ENCODE results near the gene UTP3.
A peak's percentile ranks its signal among the peaks of the same experiment; 100 is the strongest.

UTP3 gene

GRCh38 chr4:70706044-70706461 is 17.7 kb downstream of the UTP3 start:
- peak overlapping the region; percentile 69 for H3K4me3 ChIP-seq (ENCODE audit: low read depth, low read length)
- ChIA-PET POLR2A (interaction anchor here (0.9 kb wide), 1 partner anchor 10 kb away, joined by 3 read pairs; no protein-coding TSS in a partner anchor), CTCF (interaction anchor here (1.0 to 3.7 kb wide), 4 partner anchors 13 to 54 kb away, joined by 3 to 31 read pairs (median 10); partner anchors contain the start of gene UTP3)
- no peak for DNase-seq (ENCODE audit: low read depth, low spot score)
- TF ChIP-seq CTCF (IDR thresholded peaks at IDR 0.05; ENCODE audit: insufficient read depth, low read length, missing control alignments), result no peak

- DNase-seq (ENCODE audit: low read depth, low spot score), result no peak
- no peak for TF ChIP-seq CTCF (IDR thresholded peaks at IDR 0.05; ENCODE audit: insufficient read depth, low read length, missing control alignments)
- CTCF ChIA-PET, result interaction anchor here (1.0 to 3.7 kb wide), 4 partner anchors 13 to 55 kb away, joined by 3 to 31 read pairs (median 10); partner anchors contain the start of gene UTP3
- POLR2A ChIA-PET, result interaction anchor here (0.9 kb wide), 1 partner anchor 10 kb away, joined by 3 read pairs; no protein-coding TSS in a partner anchor
- H3K4me3 ChIP-seq (ENCODE audit: low read depth, low read length), result peak overlapping the region; percentile 69
These were observed 18.2 kb downstream of the UTP3 start for GRCh38 chr4:70706516-70706915.

GRCh38 chr4:70709611-70710205 is 21.4 kb downstream of the UTP3 start:
- no peak overlapping the region for H3K4me3 ChIP-seq (ENCODE audit: low read depth, low read length)
- ChIA-PET POLR2A (no interaction called here), CTCF (no interaction called here)
- DNase-seq (ENCODE audit: low read depth, low spot score), result no peak
- TF ChIP-seq CTCF (IDR thresholded peaks at IDR 0.05; ENCODE audit: insufficient read depth, low read length, missing control alignments), result no peak

- CTCF ChIA-PET, result no interaction called here
- no peak for TF ChIP-seq CTCF (IDR thresholded peaks at IDR 0.05; ENCODE audit: insufficient read depth, low read length, missing control alignments)
- H3K4me3 ChIP-seq (ENCODE audit: low read depth, low read length), result no peak overlapping the region
- POLR2A ChIA-PET, result no interaction called here
- no peak for DNase-seq (ENCODE audit: low read depth, low spot score)
These were observed 23.3 kb downstream of the UTP3 start for GRCh38 chr4:70711599-70711998.

- POLR2A ChIA-PET, result no interaction called here
- H3K4me3 ChIP-seq (ENCODE audit: low read depth, low read length), result no peak overlapping the region
- CTCF ChIA-PET, result interaction anchor here (1.1 kb wide), 1 partner anchor 12 kb away, joined by 4 read pairs; no protein-coding TSS in a partner anchor
- no peak for TF ChIP-seq CTCF (IDR thresholded peaks at IDR 0.05; ENCODE audit: insufficient read depth, low read length, missing control alignments)
- no peak for DNase-seq (ENCODE audit: low read depth, low spot score)
These were observed 23.8 kb downstream of the UTP3 start for GRCh38 chr4:70712150-70712549.

GRCh38 chr4:70712604-70713452 is 24.5 kb downstream of the UTP3 start:
- no peak for DNase-seq (ENCODE audit: low read depth, low spot score)
- TF ChIP-seq CTCF (IDR thresholded peaks at IDR 0.05; ENCODE audit: insufficient read depth, low read length, missing control alignments), result no peak
- no peak overlapping the region for H3K4me3 ChIP-seq (ENCODE audit: low read depth, low read length)
- ChIA-PET CTCF (interaction anchor here (0.6 to 1.1 kb wide), 3 partner anchors 11 to 30 kb away, joined by 3 to 4 read pairs (median 3); no protein-coding TSS in a partner anchor), POLR2A (no interaction called here)
